ENCODE measurements around the gene CNST. TPM values are rescaled to one million over a fixed set of nuclear protein-coding genes. Genes with fewer than 3 reads are reported as not detected.

Gene CNST
- total RNA-seq, 1 experiment from 2014 or later, result 21.0 TPM

DNA sequence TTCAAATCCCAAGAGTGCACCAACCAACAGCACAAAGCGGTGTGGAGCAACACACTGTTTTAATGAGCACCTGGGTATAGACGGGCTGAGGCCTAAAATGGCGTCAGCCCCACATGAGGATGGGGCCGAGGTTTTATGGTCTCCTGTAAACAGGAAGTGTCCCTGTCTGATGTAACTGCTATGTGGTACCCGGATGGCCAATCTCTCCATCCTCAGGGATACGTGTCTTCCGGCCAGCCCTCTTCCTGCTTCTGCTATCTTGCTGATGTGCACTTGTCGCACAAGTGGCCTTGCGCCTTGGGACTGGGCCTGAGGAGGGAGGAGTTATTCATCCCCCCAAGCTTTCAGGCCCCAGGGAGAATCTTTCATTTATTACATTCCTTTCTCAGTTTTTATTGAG is 73.5 kb downstream of the CNST start:
- H3K36me3 ChIP-seq (ENCODE audit: insufficient read depth, low read length, poor library complexity, severe bottlenecking), result peaks cover 2% of the 10 kb centered on the region
- no peak overlapping the region for H3K4me3 ChIP-seq (ENCODE audit: low read depth, low read length, poor library complexity, severe bottlenecking)
- H3K4me1 ChIP-seq (ENCODE audit: insufficient read depth, low read length, poor library complexity, severe bottlenecking), result no peaks in the 10 kb centered on the region
- H3K27ac ChIP-seq (ENCODE audit: low read depth, low read length, poor library complexity, severe bottlenecking), result no peak overlapping the region
- TF ChIP-seq EZH2 (IDR thresholded peaks at IDR 0.05; ENCODE audit: borderline replicate concordance, low read depth, low read length, poor library complexity, severe bottlenecking) (no peak), CTCF (conservative IDR thresholded peaks at IDR 0.05; ENCODE audit: low read depth, low read length) (no peak)
- intact Hi-C loops (cut with micrococcal nuclease; ENCODE audit: unreplicated experiment), result no loop called here
- ChIA-PET POLR2A (ENCODE audit: low non-redundant PET) (no interaction called here), CTCF (no interaction called here)
- no peaks in the 10 kb centered on the region for H3K9me3 ChIP-seq (ENCODE audit: low read depth, low read length, poor library complexity, severe bottlenecking)
- DNase-seq (ENCODE audit: low spot score), result no peak
- BruUV-seq (replicated peaks), result no TSS peak
- H3K27me3 ChIP-seq (replicated peaks; ENCODE audit: insufficient read depth, low read depth, low read length, poor library complexity), result no peaks in the 10 kb centered on the region

- CTCF ChIA-PET, result no interaction called here
- DNase-seq (ENCODE audit: low spot score), result no peak
- Histone ChIP-seq H3K27me3 (replicated peaks; ENCODE audit: insufficient read depth, low read depth, low read length, poor library complexity) (no peaks in the 10 kb centered on the region), H3K4me1 (ENCODE audit: insufficient read depth, low read length, poor library complexity, severe bottlenecking) (no peaks in the 10 kb centered on the region), H3K4me3 (ENCODE audit: low read depth, low read length, poor library complexity, severe bottlenecking) (no peak overlapping the region), H3K27ac (ENCODE audit: low read depth, low read length, poor library complexity, severe bottlenecking) (no peak overlapping the region), H3K9me3 (ENCODE audit: low read depth, low read length, poor library complexity, severe bottlenecking) (no peaks in the 10 kb centered on the region), H3K36me3 (ENCODE audit: insufficient read depth, low read length, poor library complexity, severe bottlenecking) (peaks cover 2% of the 10 kb centered on the region)
- no peak for TF ChIP-seq CTCF (conservative IDR thresholded peaks at IDR 0.05; ENCODE audit: low read depth, low read length)
- no peak for TF ChIP-seq EZH2 (IDR thresholded peaks at IDR 0.05; ENCODE audit: borderline replicate concordance, low read depth, low read length, poor library complexity, severe bottlenecking)
- POLR2A ChIA-PET (ENCODE audit: low non-redundant PET), result no interaction called here
- intact Hi-C loops (cut with micrococcal nuclease; ENCODE audit: unreplicated experiment), result no loop called here
- no TSS peak for BruUV-seq (replicated peaks)
These were observed 74.5 kb downstream of the CNST start for GRCh38 chr1:246640747-246641146.

DNA sequence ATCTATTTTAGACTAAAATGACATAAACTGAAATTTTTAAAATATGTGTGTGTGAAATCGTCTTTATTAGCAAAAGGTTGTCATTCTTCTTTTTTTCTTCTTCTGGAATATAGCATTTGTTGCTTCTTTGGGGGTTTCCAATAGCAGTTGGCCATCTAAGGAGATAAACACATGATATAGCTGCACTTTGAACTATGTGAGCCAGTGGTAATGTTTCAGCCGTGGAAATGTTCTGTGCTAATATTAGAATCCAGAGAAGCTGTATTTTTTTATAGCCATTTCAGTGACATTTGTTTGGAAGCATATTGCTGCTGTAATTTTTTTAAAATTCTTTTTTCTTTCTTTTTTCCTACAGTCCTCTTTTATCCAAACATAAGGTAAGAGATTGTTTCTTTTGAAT is 75.1 kb downstream of the CNST start:
- no TSS peak for BruUV-seq (replicated peaks)
- CTCF ChIA-PET, result no interaction called here
- POLR2A ChIA-PET (ENCODE audit: low non-redundant PET), result no interaction called here
- no peak for DNase-seq (ENCODE audit: low spot score)
- no peaks in the 10 kb centered on the region for H3K27me3 ChIP-seq (replicated peaks; ENCODE audit: insufficient read depth, low read depth, low read length, poor library complexity)
- H3K4me1 ChIP-seq (ENCODE audit: insufficient read depth, low read length, poor library complexity, severe bottlenecking), result no peaks in the 10 kb centered on the region
- no peak overlapping the region for H3K27ac ChIP-seq (ENCODE audit: low read depth, low read length, poor library complexity, severe bottlenecking)
- intact Hi-C loops (cut with micrococcal nuclease; ENCODE audit: unreplicated experiment), result no loop called here
- no peak overlapping the region for H3K4me3 ChIP-seq (ENCODE audit: low read depth, low read length, poor library complexity, severe bottlenecking)
- peaks cover 2% of the 10 kb centered on the region for H3K36me3 ChIP-seq (ENCODE audit: insufficient read depth, low read length, poor library complexity, severe bottlenecking)
- TF ChIP-seq CTCF (conservative IDR thresholded peaks at IDR 0.05; ENCODE audit: low read depth, low read length), result no peak
- no peak for TF ChIP-seq EZH2 (IDR thresholded peaks at IDR 0.05; ENCODE audit: borderline replicate concordance, low read depth, low read length, poor library complexity, severe bottlenecking)
- H3K9me3 ChIP-seq (ENCODE audit: low read depth, low read length, poor library complexity, severe bottlenecking), result no peaks in the 10 kb centered on the region

Data from A673 (cell line).